H9 (cell line): ENCODE measurements around the gene CEMIP. TPM values are rescaled to one million over a fixed set of nuclear protein-coding genes. Genes with fewer than 3 reads are reported as not detected.

Experiments used
- DNase-seq: peaks from one replicate; pipeline ENCODE4 v3.0.0-alpha.2; 2017
- H2AFZ ChIP-seq: one replicate; pipeline ENCODE4 v1.6.1; 2013; ENCODE audit warnings: mild to moderate bottlenecking, low read length, control low read depth, moderate library complexity
- H2AK5ac ChIP-seq: 2 replicates; pipeline ENCODE4 v1.6.1; 2013; ENCODE audit warnings: low read length, control low read depth, mixed read lengths; ENCODE audit not compliant: insufficient read length
- H2BK120ac ChIP-seq: one replicate; pipeline ENCODE4 v1.6.1; 2013; ENCODE audit warnings: low read depth, mild to moderate bottlenecking, low read length, control low read depth, inconsistent platforms; ENCODE audit not compliant: poor library complexity, severe bottlenecking
- H2BK12ac ChIP-seq: 2 replicates; pipeline ENCODE4 v1.6.1; 2013; ENCODE audit warnings: low read length, control low read depth, mixed read lengths, low read depth; ENCODE audit not compliant: insufficient read length
- H2BK15ac ChIP-seq: 2 replicates; pipeline ENCODE4 v1.6.1; 2013; ENCODE audit warnings: low read depth, low read length, control low read depth
- H2BK20ac ChIP-seq: one replicate; pipeline ENCODE4 v1.6.1; 2013; ENCODE audit warnings: low read depth, mild to moderate bottlenecking, low read length, control low read depth, inconsistent platforms; ENCODE audit not compliant: poor library complexity, severe bottlenecking
- H2BK5ac ChIP-seq: 2 replicates; pipeline ENCODE4 v1.6.1; 2013; ENCODE audit warnings: low read length, control low read depth, mixed read lengths; ENCODE audit not compliant: insufficient read length
- H3K14ac ChIP-seq: 2 replicates; pipeline ENCODE4 v1.6.1; 2013; ENCODE audit warnings: low read length, control low read depth; ENCODE audit not compliant: insufficient read depth
- H3K18ac ChIP-seq: 2 replicates; pipeline ENCODE4 v1.6.1; 2013; ENCODE audit warnings: low read depth, mild to moderate bottlenecking, mixed read lengths, low read length, control low read depth; ENCODE audit not compliant: insufficient read length
- H3K23ac ChIP-seq: 2 replicates; pipeline ENCODE4 v1.6.1; 2013; ENCODE audit warnings: low read length, control low read depth, mixed read lengths, low read depth; ENCODE audit not compliant: insufficient read length
- H3K23me2 ChIP-seq: 2 replicates; pipeline ENCODE4 v1.6.1; 2013; ENCODE audit warnings: low read depth, mild to moderate bottlenecking, mixed read lengths, low read length, control low read depth; ENCODE audit not compliant: insufficient read length, poor library complexity, severe bottlenecking
- H3K27ac ChIP-seq: 2 replicates; pipeline ENCODE4 v1.5.1; 2013; ENCODE audit warnings: low read length, control low read depth, mixed read lengths, low read depth; ENCODE audit not compliant: insufficient read length
- H3K27me3 ChIP-seq: 2 replicates; pipeline ENCODE4 v1.6.1; 2013; ENCODE audit warnings: low read length, control low read depth, inconsistent platforms; ENCODE audit not compliant: insufficient read depth
- H3K4ac ChIP-seq: 2 replicates; pipeline ENCODE4 v1.6.1; 2013; ENCODE audit warnings: low read depth, mild to moderate bottlenecking, control low read depth, inconsistent platforms, low read length, moderate library complexity
- H3K4me1 ChIP-seq: 2 replicates; pipeline ENCODE4 v1.6.1; 2013; ENCODE audit warnings: low read length, control low read depth, inconsistent platforms; ENCODE audit not compliant: insufficient read depth
- H3K4me2 ChIP-seq: 2 replicates; pipeline ENCODE4 v1.6.1; 2013; ENCODE audit warnings: low read length, control low read depth, mixed read lengths; ENCODE audit not compliant: insufficient read length, insufficient read depth
- H3K56ac ChIP-seq: 2 replicates; pipeline ENCODE4 v1.6.1; 2013; ENCODE audit warnings: low read depth, mild to moderate bottlenecking, mixed read lengths, low read length, control low read depth; ENCODE audit not compliant: insufficient read length
- H3K79me1 ChIP-seq: 2 replicates; pipeline ENCODE4 v1.6.1; 2013; ENCODE audit warnings: low read depth, mild to moderate bottlenecking, moderate library complexity, low read length, control low read depth, inconsistent platforms; ENCODE audit not compliant: insufficient read depth, poor library complexity, severe bottlenecking
- H3K79me2 ChIP-seq: 2 replicates; pipeline ENCODE4 v1.6.1; 2013; ENCODE audit warnings: low read length, control low read depth, inconsistent platforms; ENCODE audit not compliant: insufficient read depth
- H3K9ac ChIP-seq: 2 replicates; pipeline ENCODE4 v1.6.1; 2013; ENCODE audit warnings: low read length, control low read depth, mixed read lengths; ENCODE audit not compliant: insufficient read length; ENCODE audit errors: extremely low read depth
- H3K9me3 ChIP-seq: one replicate; pipeline ENCODE4 v1.6.1; 2013; ENCODE audit warnings: low read depth, low read length, inconsistent platforms; ENCODE audit not compliant: control insufficient read depth
- H3T11ph ChIP-seq: one replicate; pipeline ENCODE4 v1.6.1; 2013; ENCODE audit warnings: mild to moderate bottlenecking, low read length, control low read depth, inconsistent platforms
- H4K20me1 ChIP-seq: one replicate; pipeline ENCODE4 v1.6.1; 2013; ENCODE audit not compliant: control insufficient read depth, insufficient read length, insufficient read depth
- H4K5ac ChIP-seq: 2 replicates; pipeline ENCODE4 v1.6.1; 2013; ENCODE audit warnings: low read depth, mild to moderate bottlenecking, mixed read lengths, low read length, control low read depth; ENCODE audit not compliant: insufficient read length
- H4K8ac ChIP-seq: replicated peaks from 2 replicates; pipeline ENCODE4 v1.6.1; 2013; ENCODE audit warnings: low read length, control low read depth, mixed read lengths, low read depth; ENCODE audit not compliant: insufficient read length
- H4K91ac ChIP-seq: 2 replicates; pipeline ENCODE4 v1.6.1; 2013; ENCODE audit warnings: low read depth, mild to moderate bottlenecking, moderate library complexity, mixed read lengths, low read length, control low read depth; ENCODE audit not compliant: insufficient read length
- H3K27ac Mint-ChIP-seq, 3 experiments: 2 replicates in 2 of 3; 3 replicates in 1 of 3; pipeline ENCODE4 v1.8.0; 2020 to 2021; ENCODE audit warnings: mixed read lengths in 3 of 3, mild to moderate bottlenecking in 1 of 3, moderate library complexity in 1 of 3
- H3K27me3 Mint-ChIP-seq: 2 replicates; pipeline ENCODE4 v1.8.0; 2021; ENCODE audit warnings: low read depth, mild to moderate bottlenecking, moderate library complexity, mixed read lengths
- H3K36me3 Mint-ChIP-seq, 3 experiments: 2 replicates in 2 of 3; 3 replicates in 1 of 3; pipeline ENCODE4 v1.8.0; 2020 to 2021; ENCODE audit warnings: low read depth in 3 of 3, mixed read lengths in 3 of 3; ENCODE audit not compliant: insufficient read depth in 1 of 3
- H3K4me1 Mint-ChIP-seq, 2 experiments: 2 replicates each; pipeline ENCODE4 v1.8.0; 2020; ENCODE audit warnings: mixed read lengths in 2 of 2
- H3K4me3 Mint-ChIP-seq, 2 experiments: 2 replicates in 1 of 2; 3 replicates in 1 of 2; pipeline ENCODE4 v1.8.0; 2020 to 2021; ENCODE audit warnings: mild to moderate bottlenecking in 2 of 2, mixed read lengths in 2 of 2, moderate library complexity in 1 of 2
- H3K9me3 Mint-ChIP-seq, 2 experiments: 2 replicates in 1 of 2; 3 replicates in 1 of 2; pipeline ENCODE4 v1.8.0; 2020; ENCODE audit warnings: mild to moderate bottlenecking in 2 of 2, mixed read lengths in 2 of 2, moderate library complexity in 1 of 2
- CTCF ChIP-seq: fragments of 200-600 bp; sonication (generic); conservative IDR thresholded peaks from 3 replicates; pipeline ENCODE4 v1.8.0; 2021; ENCODE audit warnings: antibody characterized with exemption, mild to moderate bottlenecking
- total RNA-seq: library from RNA; stranded (reverse); gene quantifications from 2 replicates; pipeline ENCODE4 v1.2.1, GENCODE V29; 2021

CEMIP gene
- total RNA-seq, 1 experiment from 2014 or later, result 0.09 TPM

GRCh38 chr15:80819001-80819400 is 39.8 kb downstream of the CEMIP start:
- H2BK5ac ChIP-seq, result no peak overlapping the region
- H3K4ac ChIP-seq, result no peak overlapping the region
- no peak overlapping the region for H2BK120ac ChIP-seq
- no peak overlapping the region for H3K4me2 ChIP-seq
- no peak overlapping the region for H3K56ac ChIP-seq
- no peak overlapping the region for H4K91ac ChIP-seq
- H3K23ac ChIP-seq, result no peak overlapping the region
- Mint-ChIP-seq H3K9me3 (no peaks in the 10 kb centered on the region), H3K27me3 (peaks cover 7% of the 10 kb centered on the region), H3K4me1 (peaks cover 21 to 24% of the 10 kb centered on the region in 2 experiments), H3K4me3 (no peak overlapping the region), H3K36me3 (no peaks in the 10 kb centered on the region; a peak in 1 of 7 replicates), H3K27ac (no peak overlapping the region)
- no peak overlapping the region for H2BK15ac ChIP-seq
- H3K27me3 ChIP-seq, result no peaks in the 10 kb centered on the region
- H3K79me1 ChIP-seq, result no peaks in the 10 kb centered on the region
- no peaks in the 10 kb centered on the region for H3K79me2 ChIP-seq
- DNase-seq, result no peak
- H3K4me1 ChIP-seq, result peaks cover 14% of the 10 kb centered on the region
- no peaks in the 10 kb centered on the region for H3K9me3 ChIP-seq
- no peak overlapping the region for H2BK12ac ChIP-seq
- no peak for TF ChIP-seq CTCF
- no peak overlapping the region for H2BK20ac ChIP-seq
- no peak overlapping the region for H3K18ac ChIP-seq
- no peak overlapping the region for H3K27ac ChIP-seq
- no peak overlapping the region for H4K5ac ChIP-seq
- H3T11ph ChIP-seq, result no peak overlapping the region
- H4K8ac ChIP-seq, result no peak overlapping the region
- H4K20me1 ChIP-seq, result no peaks in the 10 kb centered on the region
- no peak overlapping the region for H3K9ac ChIP-seq
- H3K23me2 ChIP-seq, result no peaks in the 10 kb centered on the region
- H3K14ac ChIP-seq, result no peak overlapping the region
- no peak overlapping the region for H2AK5ac ChIP-seq
- no peak overlapping the region for H2AFZ ChIP-seq
